Stromal cell of bone marrow (primary cell): Measurements from ENCODE around the gene ART3.
"Not testable (repeated sequence)": the region's sequence is repeated elsewhere in the genome, so short reads cannot be mapped to it uniquely, and the experiment has no call there.

Experiments used
- DNase-seq: peaks from one replicate; pipeline ENCODE4 v3.0.0-alpha.2; 2012; ENCODE audit warnings: low read depth

The ART3 gene

GRCh38 chr4:76074468-76074867 is at the start of gene ART3:
Gene ART3, plus strand, starts transcription at chr4:76074709. Its CDS starts 1,181 bp downstream, at chr4:76075890.
- no peak for DNase-seq

- DNase-seq, result peak; percentile 2
Measured at GRCh38 chr4:76028350-76028765, 46.2 kb upstream of the ART3 start.

- no peak for DNase-seq
Measured at GRCh38 chr4:76029300-76029699, 45.2 kb upstream of the ART3 start.

GRCh38 chr4:76035141-76035540 is 39.4 kb upstream of the ART3 start:
- no peak for DNase-seq

- DNase-seq, result no peak
Measured at GRCh38 chr4:76035799-76036380, 38.6 kb upstream of the ART3 start, which contains the start of gene CXCL11. Gene CXCL11, minus strand, starts transcription at chr4:76036070. Its CDS starts 83 bp downstream, at chr4:76035987.

GRCh38 chr4:76036855-76037254 is 37.7 kb upstream of the ART3 start:
- DNase-seq, result no peak

GRCh38 chr4:76042241-76042998 is 32.1 kb upstream of the ART3 start:
- DNase-seq, result peak; percentile 2

- DNase-seq, result not testable (repeated sequence)
Measured at GRCh38 chr4:76043306-76043705, 31.2 kb upstream of the ART3 start.

- DNase-seq, result not testable (repeated sequence)
Measured at GRCh38 chr4:76044686-76045085, 29.8 kb upstream of the ART3 start.

GRCh38 chr4:76049860-76050416 is 24.6 kb upstream of the ART3 start:
- not testable (repeated sequence) for DNase-seq

- not testable (repeated sequence) for DNase-seq
Measured at GRCh38 chr4:76050560-76051050, 23.9 kb upstream of the ART3 start.

- DNase-seq, result no peak
Measured at GRCh38 chr4:76053730-76054129, 20.8 kb upstream of the ART3 start.

- DNase-seq, result no peak
Measured at GRCh38 chr4:76055016-76055415, 19.5 kb upstream of the ART3 start.

GRCh38 chr4:76055421-76055820 is 19.1 kb upstream of the ART3 start:
- no peak for DNase-seq

GRCh38 chr4:76058302-76058701 is 16.2 kb upstream of the ART3 start:
- DNase-seq, result no peak

GRCh38 chr4:76058888-76059426 is 15.6 kb upstream of the ART3 start:
- no peak for DNase-seq

- no peak for DNase-seq
Measured at GRCh38 chr4:76059750-76060149, 14.8 kb upstream of the ART3 start.

- DNase-seq, result no peak
Measured at GRCh38 chr4:76060506-76060905, 14.0 kb upstream of the ART3 start.

- no peak for DNase-seq
Measured at GRCh38 chr4:76061421-76061820, 13.1 kb upstream of the ART3 start.

GRCh38 chr4:76061982-76062381 is 12.5 kb upstream of the ART3 start:
- no peak for DNase-seq

GRCh38 chr4:76066546-76066945 is 8.0 kb upstream of the ART3 start:
- no peak for DNase-seq

- peak; percentile 61 for DNase-seq
Measured at GRCh38 chr4:76067652-76068286, 6.7 kb upstream of the ART3 start.
